Activated T-cell treated with anti-CD3 and anti-CD28 coated beads, Interleukin-2, amount 50 U/mL, for 48 hours (primary cell): ENCODE data around the gene ME1.

ENCODE experiments used
- DNase-seq, 2 experiments: peaks; one replicate each; pipeline ENCODE4 v3.0.0-alpha.2; 2020

The ME1 gene

GRCh38 chr6:83185096-83185495 lies 245.8 kb downstream of the ME1 start:
- no peak for DNase-seq

- DNase-seq = no peak
These were observed 247.6 kb downstream of the ME1 start for GRCh38 chr6:83183082-83183828.

DNA sequence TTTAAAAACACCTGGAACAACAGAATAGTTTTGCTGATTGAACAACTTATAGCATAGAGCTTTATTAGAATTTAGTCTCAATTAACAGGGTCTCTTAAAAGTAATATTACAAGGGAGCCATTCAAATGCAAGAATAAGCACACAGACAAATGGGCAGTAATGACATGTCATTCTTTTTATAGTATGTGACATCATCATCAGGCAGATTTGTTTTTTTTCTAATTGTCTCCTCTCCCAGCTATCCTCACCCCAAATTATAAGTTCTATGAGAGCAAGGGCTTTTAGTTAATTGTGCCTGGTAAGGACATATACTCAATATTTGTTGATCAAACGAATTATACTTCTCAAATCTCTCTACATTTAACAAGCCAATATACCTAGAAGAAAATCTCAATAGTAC lies 248.7 kb downstream of the ME1 start:
- DNase-seq = no peak

- no peak for DNase-seq
These were observed 250.4 kb downstream of the ME1 start for GRCh38 chr6:83180426-83180950.

DNA sequence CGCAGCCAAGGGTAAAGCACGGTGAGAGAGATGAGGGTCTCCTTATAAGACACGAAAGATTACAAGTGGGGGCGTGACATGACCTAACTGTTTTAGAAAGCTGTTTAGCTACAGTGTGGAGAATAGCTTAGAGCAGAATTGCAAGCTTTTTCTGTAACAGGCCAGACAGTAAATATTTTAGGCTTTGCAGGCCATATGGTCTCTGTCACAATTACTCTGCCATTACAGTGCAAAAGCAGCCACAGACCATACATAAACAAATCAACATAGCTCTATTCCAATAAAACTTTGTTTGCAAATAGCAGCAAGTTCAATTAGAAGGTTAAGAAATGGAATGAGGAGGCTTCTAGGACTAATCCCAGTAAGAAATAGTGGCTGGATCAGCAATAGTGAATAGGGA lies 254.6 kb downstream of the ME1 start:
- no peak for DNase-seq

- DNase-seq = no peak
These were observed 261.3 kb downstream of the ME1 start for GRCh38 chr6:83169511-83169910.

GRCh38 chr6:83169106-83169505 lies 261.7 kb downstream of the ME1 start:
- no peak for DNase-seq

- no peak for DNase-seq
These were observed 262.3 kb downstream of the ME1 start for GRCh38 chr6:83168556-83168955.

DNA sequence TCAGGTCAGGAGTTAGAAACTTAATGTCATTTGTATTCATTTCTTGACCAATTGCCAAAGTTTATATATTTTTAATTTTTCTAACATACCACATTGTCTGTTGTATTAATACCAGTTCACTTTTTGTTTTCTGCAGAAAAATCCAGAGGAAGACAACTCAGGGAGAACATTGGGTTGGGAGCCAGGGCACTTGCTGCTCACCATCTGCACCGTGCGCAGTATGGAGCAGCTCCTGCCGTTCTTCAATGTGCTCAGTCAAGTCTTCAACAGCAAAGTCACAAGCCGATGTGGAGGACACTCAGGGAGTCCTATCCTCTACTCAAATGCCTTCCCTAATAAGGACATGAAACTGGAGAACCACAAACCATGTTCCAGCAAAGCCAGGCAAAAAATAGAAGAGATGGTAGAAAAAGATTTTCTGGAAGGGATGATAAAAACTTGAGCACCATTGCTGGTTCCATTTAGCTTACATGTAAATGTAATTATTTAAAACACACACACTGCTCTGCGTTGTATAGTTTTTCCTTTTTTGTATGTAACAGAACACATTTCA lies 263.0 kb downstream of the ME1 start:
- DNase-seq = no peak
